Stomach (tissue), 4 donors: ENCODE measurements around the gene MAPK14.

Experiments used
- CTCF ChIP-seq, 7 experiments: fragments of 450-650 bp in 4 of 7; fragments of 200-600 bp in 3 of 7; sonication (generic) in 3 of 7; IDR thresholded peaks; one replicate each; pipeline ENCODE4 v1.5.1; 2016 to 2019; ENCODE audit warnings: antibody characterized with exemption in 7 of 7, control low read depth in 2 of 7, mild to moderate bottlenecking in 1 of 7
- EP300 ChIP-seq: sonication (generic); formaldehyde crosslinking; IDR thresholded peaks from one replicate; pipeline ENCODE4 v1.6.1; 2017; ENCODE audit warnings: antibody characterized with exemption
- POLR2A ChIP-seq, 4 donors: fragments of 450-650 bp; IDR thresholded peaks; one replicate each; pipeline ENCODE4 v1.6.1; 2016; ENCODE audit warnings: antibody characterized with exemption in 4 of 4, control low read depth in 2 of 4, mild to moderate bottlenecking in 1 of 4, moderate library complexity in 1 of 4
- POLR2AphosphoS5 ChIP-seq, 3 donors: sonication (generic); formaldehyde crosslinking; IDR thresholded peaks; one replicate each; pipeline ENCODE4 v1.6.1; 2016; ENCODE audit warnings: antibody characterized with exemption in 3 of 3

DNA sequence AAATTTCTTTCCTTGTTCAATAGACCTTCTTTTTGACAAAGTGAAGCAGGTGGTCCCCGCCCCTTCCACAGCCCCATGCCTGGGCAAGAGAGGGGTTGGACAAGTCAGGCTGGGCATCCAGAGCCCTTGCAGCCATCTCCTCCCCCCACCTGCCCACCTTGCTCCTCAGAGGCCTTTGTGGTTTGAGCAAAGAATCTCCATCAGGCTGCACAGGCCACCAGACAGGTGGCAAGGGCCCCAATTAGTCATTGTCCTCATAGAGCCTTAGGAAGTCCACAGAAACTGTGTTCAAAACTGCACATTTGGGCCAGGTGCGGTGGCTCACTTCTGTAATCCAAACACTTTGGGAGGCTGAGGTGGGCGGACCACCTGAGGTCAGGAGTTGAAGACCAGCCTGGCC, 101.2 kb downstream of the MAPK14 start:
- no peak for TF ChIP-seq POLR2A (IDR thresholded peaks at IDR 0.05)
- no peak for TF ChIP-seq CTCF (IDR thresholded peaks at IDR 0.05)
- TF ChIP-seq EP300 = no peak
- no peak for TF ChIP-seq POLR2AphosphoS5 (IDR thresholded peaks at IDR 0.05)
